ENCODE data around the gene TUT1. TPM values are rescaled to one million over a fixed set of nuclear protein-coding genes. Genes with fewer than 3 reads are reported as not detected.
"Not testable (repeated sequence)": the region's sequence is repeated elsewhere in the genome, so short reads cannot be mapped to it uniquely, and the experiment has no call there.

The TUT1 gene
- total and polyA plus RNA-seq, 3 donors from 2014 or later = 24.3 to 30.0 (median 25.0) TPM

GRCh38 chr11:62588966-62589637 is 2.2 kb downstream of the TUT1 start:
- Histone ChIP-seq H3K27ac (no peak overlapping the region), H3K4me1 (peaks cover 21% of the 10 kb centered on the region), H3K4me3 (no peak overlapping the region), H3K27me3 (no peaks in the 10 kb centered on the region), H3K9me3 (no peaks in the 10 kb centered on the region), H3K36me3 (ENCODE audit: low read depth, missing control alignments) (no peaks in the 10 kb centered on the region)
- no peak for DNase-seq
- intact Hi-C loops (cut with DNase I; ENCODE audit: low total_unique reads) = no loop called here
- TF ChIP-seq, protein P1, sequence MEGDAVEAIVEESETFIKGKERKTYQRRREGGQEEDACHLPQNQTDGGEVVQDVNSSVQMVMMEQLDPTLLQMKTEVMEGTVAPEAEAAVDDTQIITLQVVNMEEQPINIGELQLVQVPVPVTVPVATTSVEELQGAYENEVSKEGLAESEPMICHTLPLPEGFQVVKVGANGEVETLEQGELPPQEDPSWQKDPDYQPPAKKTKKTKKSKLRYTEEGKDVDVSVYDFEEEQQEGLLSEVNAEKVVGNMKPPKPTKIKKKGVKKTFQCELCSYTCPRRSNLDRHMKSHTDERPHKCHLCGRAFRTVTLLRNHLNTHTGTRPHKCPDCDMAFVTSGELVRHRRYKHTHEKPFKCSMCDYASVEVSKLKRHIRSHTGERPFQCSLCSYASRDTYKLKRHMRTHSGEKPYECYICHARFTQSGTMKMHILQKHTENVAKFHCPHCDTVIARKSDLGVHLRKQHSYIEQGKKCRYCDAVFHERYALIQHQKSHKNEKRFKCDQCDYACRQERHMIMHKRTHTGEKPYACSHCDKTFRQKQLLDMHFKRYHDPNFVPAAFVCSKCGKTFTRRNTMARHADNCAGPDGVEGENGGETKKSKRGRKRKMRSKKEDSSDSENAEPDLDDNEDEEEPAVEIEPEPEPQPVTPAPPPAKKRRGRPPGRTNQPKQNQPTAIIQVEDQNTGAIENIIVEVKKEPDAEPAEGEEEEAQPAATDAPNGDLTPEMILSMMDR (IDR thresholded peaks at IDR 0.05) = no peak
- TF ChIP-seq POLR2A (IDR thresholded peaks at IDR 0.05) = no peak
- WGBS, 2 donors = 73 to 75% methylated on average over 17 to 18 of the region's 18 CpGs

GRCh38 chr11:62585356-62585755 is 6.0 kb downstream of the TUT1 start:
- H3K36me3 ChIP-seq (ENCODE audit: low read depth, missing control alignments); DNase-seq; H3K9me3 ChIP-seq; H3K4me3 ChIP-seq; intact Hi-C loops (cut with DNase I; ENCODE audit: low total_unique reads); H3K27ac ChIP-seq; H3K27me3 ChIP-seq: not testable (repeated sequence)
- 92 to 95% methylated on average over 6 to 7 of the region's 7 CpGs for WGBS, 2 donors
- peaks cover 12% of the 10 kb centered on the region for H3K4me1 ChIP-seq

GRCh38 chr11:62581735-62582134 is 9.6 kb downstream of the TUT1 start:
- H3K27me3 ChIP-seq; H3K4me1 ChIP-seq; intact Hi-C loops (cut with DNase I; ENCODE audit: low total_unique reads); H3K9me3 ChIP-seq; H3K36me3 ChIP-seq (ENCODE audit: low read depth, missing control alignments); H3K4me3 ChIP-seq; DNase-seq: not testable (repeated sequence)
- peak overlapping the region in 1 of 2 donors; percentile 7 for H3K27ac ChIP-seq
- 95 to 98% methylated on average over 4 of the region's 4 CpGs for WGBS, 2 donors

DNA sequence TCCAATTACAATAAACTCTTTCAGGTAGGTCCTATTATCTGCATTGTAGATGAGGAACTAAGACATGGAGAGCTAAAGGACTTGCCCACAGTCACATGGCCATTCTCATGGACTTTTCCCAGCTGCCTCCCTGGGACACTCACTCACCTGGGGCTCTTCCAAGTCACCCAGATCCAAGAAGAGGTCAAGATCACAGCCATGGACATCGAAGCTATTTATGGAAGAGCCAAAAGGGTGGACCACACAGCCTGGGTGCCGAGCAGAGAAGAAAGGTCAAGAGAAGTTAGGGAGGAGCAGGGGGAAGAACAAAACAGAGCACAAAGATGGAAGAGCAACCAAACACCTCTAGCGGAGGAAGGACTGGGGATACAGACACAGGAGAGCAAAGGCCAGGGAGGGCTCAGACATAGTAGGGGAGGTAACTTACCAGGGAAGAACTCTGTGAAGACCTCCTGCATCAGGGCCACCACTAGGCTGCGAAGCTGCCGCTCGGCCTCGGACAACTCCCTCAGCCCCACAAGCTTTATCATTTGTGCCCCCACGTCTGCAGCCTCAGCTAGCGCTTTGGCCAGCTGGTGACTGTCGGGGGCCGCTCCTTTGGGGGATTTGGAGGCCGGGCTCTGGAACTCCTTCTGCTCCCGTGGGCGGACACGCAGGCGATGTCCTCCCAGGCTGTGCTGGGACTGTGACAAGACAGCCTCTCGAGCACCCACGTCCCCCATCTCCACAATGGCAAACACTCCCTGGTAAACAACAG is 10.2 kb downstream of the TUT1 start:
- H3K4me3 ChIP-seq = no peak overlapping the region
- H3K27ac ChIP-seq = peak overlapping the region; percentile 7 to 31
- H3K9me3 ChIP-seq = no peaks in the 10 kb centered on the region
- intact Hi-C loops (cut with DNase I; ENCODE audit: low total_unique reads) = no loop called here
- peaks cover 12% of the 10 kb centered on the region for H3K4me1 ChIP-seq
- no peaks in the 10 kb centered on the region for H3K27me3 ChIP-seq
- DNase-seq = no peak
- TF ChIP-seq, protein P1 (IDR thresholded peaks at IDR 0.05) = no peak
- no peak for TF ChIP-seq POLR2A (IDR thresholded peaks at IDR 0.05)
- WGBS, 2 donors = 68 to 78% methylated on average over 18 of the region's 18 CpGs
- no peaks in the 10 kb centered on the region for H3K36me3 ChIP-seq (ENCODE audit: low read depth, missing control alignments)

DNA sequence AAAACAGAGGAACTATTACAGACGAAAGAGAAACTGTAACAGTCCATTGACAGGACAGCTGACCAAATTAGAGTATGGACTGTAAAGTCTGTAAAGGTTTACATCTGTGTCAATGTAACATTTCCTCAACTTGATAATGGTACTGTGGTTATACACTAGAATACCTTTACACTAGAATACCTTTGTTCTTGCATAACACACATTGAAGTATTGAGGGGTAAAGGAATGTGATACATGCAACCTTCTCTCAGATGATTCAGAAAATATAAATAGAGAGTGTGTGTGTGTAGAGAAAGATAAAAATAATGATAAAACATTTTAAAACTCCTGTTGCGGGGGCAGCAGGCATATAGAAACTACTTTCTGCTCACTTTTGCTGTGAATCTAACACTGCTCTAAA is 12.1 kb downstream of the TUT1 start:
- Histone ChIP-seq H3K36me3 (ENCODE audit: low read depth, missing control alignments) (no peaks in the 10 kb centered on the region), H3K4me3 (no peak overlapping the region), H3K4me1 (peaks cover 29% of the 10 kb centered on the region), H3K27me3 (no peaks in the 10 kb centered on the region), H3K9me3 (no peaks in the 10 kb centered on the region), H3K27ac (no peak overlapping the region)
- intact Hi-C loops (cut with DNase I; ENCODE audit: low total_unique reads) = no loop called here
- DNase-seq = no peak
- 84 to 85% methylated on average over 2 of the region's 2 CpGs for WGBS, 2 donors
- TF ChIP-seq, protein P1 (IDR thresholded peaks at IDR 0.05) = no peak
- TF ChIP-seq POLR2A (IDR thresholded peaks at IDR 0.05) = no peak

Measured in testis (tissue), 3 donors.